HG03103 (cell line): ENCODE measurements around the gene TIMMDC1.
A peak's percentile ranks its signal among the peaks of the same experiment; 100 is the strongest.
"Not testable (repeated sequence)": the region's sequence is repeated elsewhere in the genome, so short reads cannot be mapped to it uniquely, and the experiment has no call there.

ENCODE experiments used
- ATAC-seq: cut with Tn5 transposase; IDR thresholded peaks from one replicate; pipeline ENCODE4 v1.9.1; 2021; ENCODE audit warnings: low read depth; ENCODE audit not compliant: unreplicated experiment

Gene TIMMDC1

GRCh38 chr3:119508172-119508845, 10.0 kb downstream of the TIMMDC1 start:
- ATAC-seq = peak; percentile 60

- ATAC-seq = no peak
Observed at GRCh38 chr3:119510690-119511089, 12.3 kb downstream of the TIMMDC1 start.

GRCh38 chr3:119514637-119515036, 16.3 kb downstream of the TIMMDC1 start:
- ATAC-seq = no peak

- ATAC-seq = no peak
Observed at GRCh38 chr3:119517112-119517511, 18.8 kb downstream of the TIMMDC1 start.

GRCh38 chr3:119518026-119518425, 19.7 kb downstream of the TIMMDC1 start:
- ATAC-seq = no peak

GRCh38 chr3:119524931-119525662, 26.8 kb downstream of the TIMMDC1 start:
- no peak for ATAC-seq

GRCh38 chr3:119527714-119528113, 29.4 kb downstream of the TIMMDC1 start:
- no peak for ATAC-seq

- ATAC-seq = no peak
Observed at GRCh38 chr3:119529883-119530282, 31.5 kb downstream of the TIMMDC1 start.

- ATAC-seq = no peak
Observed at GRCh38 chr3:119530456-119530855, 32.1 kb downstream of the TIMMDC1 start.

- no peak for ATAC-seq
Observed at GRCh38 chr3:119531151-119531550, 32.8 kb downstream of the TIMMDC1 start.

GRCh38 chr3:119534296-119534695, 35.9 kb downstream of the TIMMDC1 start:
- ATAC-seq = no peak

- no peak for ATAC-seq
Observed at GRCh38 chr3:119536757-119537156, 38.4 kb downstream of the TIMMDC1 start.

- ATAC-seq = no peak
Observed at GRCh38 chr3:119538772-119539171, 40.4 kb downstream of the TIMMDC1 start.

GRCh38 chr3:119541547-119541946, 43.2 kb downstream of the TIMMDC1 start:
- ATAC-seq = no peak

- ATAC-seq = no peak
Observed at GRCh38 chr3:119542168-119542767, 43.9 kb downstream of the TIMMDC1 start.

GRCh38 chr3:119543147-119543546, 44.8 kb downstream of the TIMMDC1 start:
- ATAC-seq = no peak

GRCh38 chr3:119547227-119547626, 48.9 kb downstream of the TIMMDC1 start:
- no peak for ATAC-seq

- no peak for ATAC-seq
Observed at GRCh38 chr3:119548341-119548740, 50.0 kb downstream of the TIMMDC1 start.

- peak; percentile 37 for ATAC-seq
Observed at GRCh38 chr3:119550192-119550910, 52.0 kb downstream of the TIMMDC1 start.

GRCh38 chr3:119551598-119551997, 53.3 kb downstream of the TIMMDC1 start:
- no peak for ATAC-seq

GRCh38 chr3:119552928-119553327, 54.6 kb downstream of the TIMMDC1 start:
- ATAC-seq = not testable (repeated sequence)
